KOPT-K1 (cell line): Measurements from ENCODE around the gene SIGLEC1.

Experiments used
- H3K27ac ChIP-seq: fragments of 200-600 bp; sonication (generic); 2 replicates; pipeline ENCODE4 v1.5.1; 2016; ENCODE audit warnings: antibody characterized with exemption, mild to moderate bottlenecking, low read depth, low read length; ENCODE audit not compliant: poor library complexity, severe bottlenecking
- H3K36me3 ChIP-seq: fragments of 200-600 bp; sonication (generic); 2 replicates; pipeline ENCODE4 v1.5.1; 2017; ENCODE audit warnings: antibody characterized with exemption, mild to moderate bottlenecking, low read length, moderate library complexity; ENCODE audit not compliant: insufficient read depth
- H3K9me3 ChIP-seq: fragments of 200-600 bp; sonication (generic); 2 replicates; pipeline ENCODE4 v1.5.1; 2017; ENCODE audit warnings: antibody characterized with exemption, low read length, mild to moderate bottlenecking; ENCODE audit not compliant: insufficient read depth, poor library complexity, severe bottlenecking

Gene SIGLEC1

GRCh38 chr20:3712279-3712873, at the start of gene SIGLEC1:
TSS of gene SIGLEC1 (minus strand) at chr20:3712600. CDS start at chr20:3707128, 5,472 bp downstream.
- H3K27ac ChIP-seq: no peak within 1 kb of the TSS
- no peaks in the 10 kb centered on the region for H3K9me3 ChIP-seq
- no peaks in the 10 kb centered on the region for H3K36me3 ChIP-seq

DNA sequence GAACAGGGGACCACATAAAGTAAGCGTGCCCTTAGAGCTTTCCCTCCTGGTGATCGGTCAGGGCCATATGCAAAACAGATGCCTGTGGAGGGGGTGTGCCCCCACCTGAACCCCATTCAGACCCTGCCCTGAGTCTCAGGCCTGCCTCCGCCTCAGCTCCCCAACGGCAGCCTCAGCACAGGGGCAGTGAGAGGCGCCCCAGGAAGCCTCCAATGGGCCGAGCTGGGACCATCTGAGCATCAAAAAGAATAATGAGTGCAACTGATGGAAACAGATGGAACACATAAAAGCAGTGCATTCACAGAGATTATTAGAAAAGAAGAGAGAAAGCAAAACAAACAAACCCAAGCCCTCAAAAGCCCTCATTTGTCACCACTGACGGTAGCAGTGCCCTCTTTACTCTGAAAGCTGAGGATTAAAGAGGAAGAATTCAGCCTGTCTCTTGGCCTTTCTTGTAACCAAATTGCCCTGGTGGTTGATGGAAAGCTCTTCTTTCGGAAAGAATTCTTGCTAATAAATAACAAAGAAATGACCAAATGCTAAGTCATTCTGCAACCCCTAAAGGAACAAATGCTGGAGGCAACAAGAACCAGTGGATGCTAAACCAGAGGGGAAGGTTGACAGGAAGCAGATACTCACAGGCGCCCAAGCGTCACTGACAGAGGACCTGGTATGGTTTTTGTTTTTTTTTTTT, 48.4 kb upstream of the SIGLEC1 start:
- H3K27ac ChIP-seq: no peak overlapping the region
- peaks cover 58% of the 10 kb centered on the region; the same call in 1 of the 2 replicates for H3K36me3 ChIP-seq
- H3K9me3 ChIP-seq: no peaks in the 10 kb centered on the region

DNA sequence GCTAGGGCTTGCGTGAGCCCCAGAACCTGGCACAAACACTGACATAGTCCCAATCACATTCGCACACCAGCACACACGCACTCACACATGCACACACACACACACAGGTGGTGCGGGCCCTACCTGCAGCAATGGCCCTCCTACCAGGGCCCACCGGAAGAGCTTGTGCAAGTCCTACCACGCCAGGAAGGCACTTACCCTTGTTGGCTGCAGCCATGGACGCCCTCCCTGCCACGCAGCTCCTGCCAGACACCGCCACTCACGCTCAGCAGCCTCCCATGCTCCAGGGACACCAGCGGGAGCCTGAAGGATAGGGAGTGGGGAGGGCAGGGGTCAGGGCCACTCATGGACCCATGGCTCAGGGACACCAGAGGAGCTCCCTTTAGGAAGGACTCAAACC, 47.5 kb upstream of the SIGLEC1 start:
- Histone ChIP-seq H3K27ac (no peak overlapping the region), H3K9me3 (no peaks in the 10 kb centered on the region), H3K36me3 (peaks cover 60% of the 10 kb centered on the region; the same call in 1 of the 2 replicates)

- H3K36me3 ChIP-seq: peaks cover 64% of the 10 kb centered on the region; the same call in 1 of the 2 replicates
These were observed 47.0 kb upstream of the SIGLEC1 start for GRCh38 chr20:3759316-3759823.

DNA sequence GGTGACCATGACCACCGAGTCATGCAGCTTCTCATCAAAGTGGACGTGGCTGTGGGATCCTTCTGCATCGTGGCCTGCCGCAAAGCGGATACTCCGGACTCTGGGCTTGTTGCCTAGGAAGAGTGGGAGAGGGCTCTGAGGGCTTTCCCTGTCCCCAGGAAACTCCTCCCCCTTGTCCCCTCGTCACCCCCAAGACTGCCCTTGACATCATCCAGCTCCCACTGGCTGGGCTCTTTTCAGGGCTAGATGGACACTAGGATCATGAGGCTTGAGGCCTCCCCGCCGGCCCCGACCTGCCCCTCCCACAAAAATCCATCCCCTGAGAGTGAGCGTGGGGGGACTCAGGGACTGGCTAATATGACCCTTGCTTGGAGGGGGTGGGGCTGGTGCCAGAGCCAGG, 46.2 kb upstream of the SIGLEC1 start:
- Histone ChIP-seq H3K9me3 (no peaks in the 10 kb centered on the region), H3K27ac (no peak overlapping the region), H3K36me3 (peaks cover 66% of the 10 kb centered on the region; the same call in 1 of the 2 replicates)

More at GRCh38 chr20:3759316-3759823, 47.0 kb upstream of the SIGLEC1 start:
- Histone ChIP-seq H3K9me3 (no peaks in the 10 kb centered on the region), H3K27ac (no peak overlapping the region)

GRCh38 chr20:3757268-3757667, 44.9 kb upstream of the SIGLEC1 start:
- no peak overlapping the region for H3K27ac ChIP-seq
- H3K36me3 ChIP-seq: peaks cover 66% of the 10 kb centered on the region; the same call in 1 of the 2 replicates
- H3K9me3 ChIP-seq: no peaks in the 10 kb centered on the region

- H3K27ac ChIP-seq: no peak overlapping the region
- peaks cover 56% of the 10 kb centered on the region; the same call in 1 of the 2 replicates for H3K36me3 ChIP-seq
These were observed 43.5 kb upstream of the SIGLEC1 start for GRCh38 chr20:3755814-3756480.

DNA sequence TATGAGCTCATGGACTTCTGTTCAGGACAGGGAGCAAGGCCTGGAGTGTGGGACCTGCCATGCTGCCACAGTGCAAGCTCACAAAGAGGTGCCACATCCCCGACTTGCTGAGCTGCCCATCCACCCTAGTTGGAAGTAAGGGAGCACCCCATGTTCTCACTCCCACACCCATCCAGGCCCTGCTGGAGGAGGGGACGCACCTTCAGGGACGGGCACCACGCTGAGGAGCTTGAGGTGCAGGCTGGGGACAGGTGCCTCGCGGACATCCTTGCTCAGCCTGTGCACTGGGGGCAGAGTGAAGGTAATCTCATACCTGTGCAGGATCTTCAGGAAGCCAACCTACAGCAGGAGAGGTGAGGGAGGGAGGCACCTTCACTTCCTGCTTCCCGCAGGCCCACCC, 42.9 kb upstream of the SIGLEC1 start:
- H3K9me3 ChIP-seq: no peaks in the 10 kb centered on the region
- no peak overlapping the region for H3K27ac ChIP-seq
- H3K36me3 ChIP-seq: peaks cover 55% of the 10 kb centered on the region; the same call in 1 of the 2 replicates

More at GRCh38 chr20:3755814-3756480, 43.5 kb upstream of the SIGLEC1 start:
- no peaks in the 10 kb centered on the region for H3K9me3 ChIP-seq

DNA sequence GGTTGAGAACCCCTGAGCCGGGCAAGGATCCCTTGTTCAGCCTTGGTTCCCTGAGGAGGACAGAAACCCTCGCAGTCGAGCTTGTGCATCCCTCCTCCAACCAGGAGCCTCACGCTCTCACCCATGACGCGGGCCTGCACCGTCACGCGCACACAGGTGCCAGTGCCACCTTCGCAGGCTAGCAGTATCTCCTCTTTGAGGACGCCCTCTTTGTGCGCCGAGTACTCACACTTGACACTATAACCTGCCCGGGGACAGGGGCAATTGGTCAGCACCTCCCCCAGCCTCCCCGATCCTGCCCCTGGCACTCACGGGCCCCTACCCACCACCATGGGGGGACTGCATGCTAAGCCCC, 41.9 kb upstream of the SIGLEC1 start:
- Histone ChIP-seq H3K9me3 (no peaks in the 10 kb centered on the region), H3K27ac (no peak overlapping the region), H3K36me3 (peaks cover 47% of the 10 kb centered on the region; the same call in 1 of the 2 replicates)

GRCh38 chr20:3753501-3754275, 41.3 kb upstream of the SIGLEC1 start:
- Histone ChIP-seq H3K27ac (no peak overlapping the region), H3K9me3 (no peaks in the 10 kb centered on the region), H3K36me3 (peaks cover 45% of the 10 kb centered on the region; the same call in 1 of the 2 replicates)

GRCh38 chr20:3753098-3753497, 40.7 kb upstream of the SIGLEC1 start:
- H3K36me3 ChIP-seq: peaks cover 39% of the 10 kb centered on the region; the same call in 1 of the 2 replicates
- H3K9me3 ChIP-seq: no peaks in the 10 kb centered on the region
- H3K27ac ChIP-seq: no peak overlapping the region

GRCh38 chr20:3752386-3752759, 40.0 kb upstream of the SIGLEC1 start:
- Histone ChIP-seq H3K36me3 (peaks cover 32% of the 10 kb centered on the region; the same call in 1 of the 2 replicates), H3K27ac (no peak overlapping the region), H3K9me3 (no peaks in the 10 kb centered on the region)

DNA sequence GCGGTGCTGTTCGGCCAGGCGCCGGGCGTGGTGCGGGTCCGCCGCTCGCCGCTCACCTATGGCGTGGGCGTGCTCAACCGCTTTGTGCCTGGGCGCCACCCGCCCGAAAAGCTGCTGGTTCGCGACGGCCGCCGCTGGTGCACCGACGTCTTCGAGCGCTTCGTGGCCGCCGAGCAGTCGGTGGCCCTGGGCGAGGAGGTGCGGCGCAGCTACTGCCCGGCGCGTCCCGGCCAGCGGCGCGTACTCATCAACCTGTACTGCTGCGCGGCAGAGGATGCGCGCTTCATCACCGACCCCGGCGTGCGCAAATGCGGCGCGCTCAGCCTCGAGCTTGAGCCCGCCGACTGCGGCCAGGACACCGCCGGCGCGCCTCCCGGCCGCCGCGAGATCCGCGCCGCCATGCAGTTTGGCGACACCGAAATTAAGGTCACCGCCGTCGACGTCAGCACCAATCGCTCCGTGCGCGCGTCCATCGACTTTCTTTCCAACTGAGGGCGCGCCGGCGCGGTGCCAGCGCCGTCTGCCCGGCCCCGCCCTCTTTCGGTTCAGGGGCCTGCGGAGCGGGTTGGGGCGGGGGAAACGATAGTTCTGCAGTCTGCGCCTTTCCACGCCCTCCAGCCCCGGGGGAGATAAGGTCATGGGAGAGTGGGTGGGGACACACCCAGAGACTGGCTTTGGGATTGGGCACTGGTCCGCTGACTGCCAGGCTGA, 39.4 kb upstream of the SIGLEC1 start:
- peaks cover 28% of the 10 kb centered on the region; the same call in 1 of the 2 replicates for H3K36me3 ChIP-seq
- no peaks in the 10 kb centered on the region for H3K9me3 ChIP-seq
- H3K27ac ChIP-seq: no peak overlapping the region

DNA sequence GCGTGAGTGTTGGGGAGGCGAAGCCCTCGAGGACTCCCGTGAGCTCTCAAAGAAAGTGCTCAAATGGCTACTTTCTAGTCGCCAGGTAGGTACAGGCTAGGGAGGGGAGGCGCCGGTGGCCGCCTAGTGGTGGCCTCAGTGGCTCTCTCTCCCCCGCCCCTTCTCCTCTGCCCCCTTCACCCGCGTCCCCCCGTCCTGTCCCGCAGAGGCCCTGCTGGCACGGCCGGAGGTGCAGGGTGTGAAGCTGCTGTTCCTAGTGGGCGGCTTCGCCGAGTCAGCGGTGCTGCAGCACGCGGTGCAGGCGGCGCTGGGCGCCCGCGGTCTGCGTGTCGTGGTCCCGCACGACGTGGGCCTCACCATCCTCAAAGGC, 38.9 kb upstream of the SIGLEC1 start:
- Histone ChIP-seq H3K9me3 (no peaks in the 10 kb centered on the region), H3K27ac (no peak overlapping the region), H3K36me3 (peaks cover 26% of the 10 kb centered on the region; the same call in 1 of the 2 replicates)
